PC-9 (cell line): ENCODE results near the gene METTL22. TPM values are rescaled to one million over a fixed set of nuclear protein-coding genes. Genes with fewer than 3 reads are reported as not detected.

ENCODE experiments used
- BruUV-seq: library from RNA; stranded (reverse); fragments of 400-500 nt; replicated peaks from 2 replicates; lab custom pipeline; 2021; lab: Mats Ljungman, UMichigan
- CTCF ChIA-PET: fragments of 300-600 bp; sonication (Branson Sonifier 250); formaldehyde crosslinking; loops from one replicate; lab custom pipeline; 2022; ENCODE audit warnings: antibody characterized with exemption; lab: Charles Lee
- POLR2A ChIA-PET: fragments of 300-600 bp; sonication (Branson Sonifier 250); formaldehyde crosslinking; loops from one replicate; lab custom pipeline; 2022; ENCODE audit warnings: antibody characterized with exemption; ENCODE audit not compliant: unreplicated experiment; lab: Charles Lee
- DNase-seq, 2 experiments: peaks; one replicate each; pipeline versions ENCODE4 v3.0.0 to v3.0.0-alpha.2; 2015 to 2022; ENCODE audit warnings: mixed read lengths in 1 of 2
- H2AFZ ChIP-seq: fragments of 200-600 bp; sonication (generic); 2 replicates; pipeline ENCODE4 v1.8.1; 2017; ENCODE audit warnings: antibody characterized with exemption
- H3F3A ChIP-seq: fragments of 200-600 bp; sonication (generic); 2 replicates; pipeline ENCODE4 v1.8.1; 2017; ENCODE audit warnings: antibody characterized with exemption, mild to moderate bottlenecking, low read depth; ENCODE audit not compliant: insufficient read depth
- H3K27ac ChIP-seq: fragments of 200-600 bp; sonication (generic); 2 replicates; pipeline ENCODE4 v1.6.1; 2016; ENCODE audit warnings: mixed run types
- H3K27me3 ChIP-seq: fragments of 200-600 bp; sonication (generic); 2 replicates; pipeline ENCODE4 v1.6.1; 2016; ENCODE audit warnings: low read depth, mixed run types; ENCODE audit not compliant: insufficient read depth
- H3K36me3 ChIP-seq: fragments of 200-600 bp; sonication (generic); 2 replicates; pipeline ENCODE4 v1.6.1; 2016; ENCODE audit warnings: low read depth, mixed run types
- H3K4me1 ChIP-seq: fragments of 200-600 bp; sonication (generic); replicated peaks from 2 replicates; pipeline ENCODE4 v1.6.1; 2016; ENCODE audit warnings: mixed run types; ENCODE audit not compliant: insufficient read depth
- H3K4me2 ChIP-seq: fragments of 200-600 bp; sonication (generic); 2 replicates; pipeline ENCODE4 v1.6.1; 2017; ENCODE audit warnings: mixed run types
- H3K4me3 ChIP-seq: fragments of 200-600 bp; sonication (generic); 2 replicates; pipeline ENCODE4 v1.6.1; 2016; ENCODE audit warnings: mixed run types
- H3K79me2 ChIP-seq: fragments of 200-600 bp; sonication (generic); 2 replicates; pipeline ENCODE4 v1.6.1; 2017; ENCODE audit warnings: low read depth, mixed run types
- H3K9me2 ChIP-seq: fragments of 200-600 bp; sonication (generic); 2 replicates; pipeline ENCODE4 v1.8.1; 2017; ENCODE audit warnings: mild to moderate bottlenecking; ENCODE audit not compliant: insufficient read depth
- H3K9me3 ChIP-seq: fragments of 200-600 bp; sonication (generic); 2 replicates; pipeline ENCODE4 v1.8.1; 2016; ENCODE audit warnings: low read depth; ENCODE audit not compliant: insufficient read depth
- H4K20me1 ChIP-seq: fragments of 200-600 bp; sonication (generic); 2 replicates; pipeline ENCODE4 v1.8.1; 2017; ENCODE audit not compliant: insufficient read depth
- EZH2 ChIP-seq: fragments of 200-600 bp; sonication (generic); IDR thresholded peaks from 2 replicates; pipeline ENCODE4 v1.8.0; 2017; ENCODE audit warnings: antibody characterized with exemption, low read depth
- intact Hi-C: fragments of 100-400 bp; cut with micrococcal nuclease; formaldehyde crosslinking; loops from one replicate; pipeline ENCODE4 v1.10.0; 2022; ENCODE audit not compliant: unreplicated experiment
- total RNA-seq: library from RNA; stranded (reverse); gene quantifications from 2 replicates; pipeline ENCODE4 v1.2.3, GENCODE V29; 2021
- TF ChIP-seq, protein P1 (sequence below): fragments of 200-600 bp; sonication (generic); conservative IDR thresholded peaks from 2 replicates; pipeline ENCODE4 v1.6.1; 2017; ENCODE audit warnings: mixed run types, antibody characterized with exemption, mild to moderate bottlenecking, moderate library complexity

METTL22 gene
- total RNA-seq, 1 experiment from 2014 or later: 62.2 TPM

DNA sequence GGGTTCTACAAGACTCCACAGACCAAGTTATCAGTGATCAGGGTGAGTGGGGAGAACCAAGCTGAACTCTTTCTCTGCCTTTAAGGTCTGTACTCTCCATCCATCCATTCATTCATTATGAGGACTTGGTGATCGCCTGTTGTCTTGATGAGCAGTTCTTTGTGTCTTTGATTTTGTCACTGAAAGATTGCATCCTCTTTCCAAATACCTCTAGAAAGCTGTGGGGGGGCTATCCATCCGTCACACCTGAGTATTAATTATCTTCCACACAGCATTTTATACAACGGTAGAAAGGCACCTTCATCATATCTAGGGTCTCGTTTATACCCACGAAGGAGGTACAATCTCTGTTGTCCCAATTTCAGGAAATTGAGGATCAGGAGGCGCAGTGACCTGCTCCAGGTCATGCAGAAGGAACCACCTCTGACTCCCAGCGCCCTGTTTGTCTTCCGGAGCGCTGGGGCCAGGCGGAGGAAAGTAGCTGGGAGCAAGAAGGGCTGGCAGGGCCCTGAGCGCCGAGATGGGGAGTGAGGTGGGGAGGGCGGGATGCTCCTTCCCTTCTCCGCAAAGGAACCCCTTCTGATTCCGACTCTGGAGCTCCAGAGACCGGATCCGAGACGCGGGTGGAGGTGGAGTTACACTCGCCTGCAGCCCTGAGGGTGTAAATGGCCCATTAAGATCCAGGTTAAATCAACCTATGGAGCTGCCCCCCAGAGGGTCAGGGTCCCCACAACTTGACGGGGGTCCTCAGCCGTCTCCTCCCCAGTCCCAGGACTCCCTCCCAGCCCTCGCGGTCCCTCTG lies 52.3 kb downstream of the METTL22 start:
- Histone ChIP-seq H3K36me3 (no peaks in the 10 kb centered on the region), H3K4me2 (peak overlapping the region; percentile 86), H3K79me2 (no peaks in the 10 kb centered on the region), H2AFZ (peak overlapping the region; percentile 71), H3K4me1 (peaks cover 40% of the 10 kb centered on the region), H3K9me3 (no peaks in the 10 kb centered on the region), H3K4me3 (peak overlapping the region; percentile 68; the same call in 1 of the 2 replicates), H3K27me3 (no peaks in the 10 kb centered on the region), H3K27ac (no peak overlapping the region), H4K20me1 (no peaks in the 10 kb centered on the region), H3K9me2 (no peaks in the 10 kb centered on the region), H3F3A (peaks cover 20% of the 10 kb centered on the region)
- TF ChIP-seq EZH2: no peak
- TF ChIP-seq, protein P1, sequence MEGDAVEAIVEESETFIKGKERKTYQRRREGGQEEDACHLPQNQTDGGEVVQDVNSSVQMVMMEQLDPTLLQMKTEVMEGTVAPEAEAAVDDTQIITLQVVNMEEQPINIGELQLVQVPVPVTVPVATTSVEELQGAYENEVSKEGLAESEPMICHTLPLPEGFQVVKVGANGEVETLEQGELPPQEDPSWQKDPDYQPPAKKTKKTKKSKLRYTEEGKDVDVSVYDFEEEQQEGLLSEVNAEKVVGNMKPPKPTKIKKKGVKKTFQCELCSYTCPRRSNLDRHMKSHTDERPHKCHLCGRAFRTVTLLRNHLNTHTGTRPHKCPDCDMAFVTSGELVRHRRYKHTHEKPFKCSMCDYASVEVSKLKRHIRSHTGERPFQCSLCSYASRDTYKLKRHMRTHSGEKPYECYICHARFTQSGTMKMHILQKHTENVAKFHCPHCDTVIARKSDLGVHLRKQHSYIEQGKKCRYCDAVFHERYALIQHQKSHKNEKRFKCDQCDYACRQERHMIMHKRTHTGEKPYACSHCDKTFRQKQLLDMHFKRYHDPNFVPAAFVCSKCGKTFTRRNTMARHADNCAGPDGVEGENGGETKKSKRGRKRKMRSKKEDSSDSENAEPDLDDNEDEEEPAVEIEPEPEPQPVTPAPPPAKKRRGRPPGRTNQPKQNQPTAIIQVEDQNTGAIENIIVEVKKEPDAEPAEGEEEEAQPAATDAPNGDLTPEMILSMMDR: no peak
- intact Hi-C loops: no loop called here
- POLR2A ChIA-PET: no interaction called here
- DNase-seq: no peak
- CTCF ChIA-PET: interaction anchor here (0.8 to 1.1 kb wide), 2 partner anchors 118 to 335 kb away, joined by 4 read pairs; no protein-coding TSS in a partner anchor
- no TSS peak for BruUV-seq

DNA sequence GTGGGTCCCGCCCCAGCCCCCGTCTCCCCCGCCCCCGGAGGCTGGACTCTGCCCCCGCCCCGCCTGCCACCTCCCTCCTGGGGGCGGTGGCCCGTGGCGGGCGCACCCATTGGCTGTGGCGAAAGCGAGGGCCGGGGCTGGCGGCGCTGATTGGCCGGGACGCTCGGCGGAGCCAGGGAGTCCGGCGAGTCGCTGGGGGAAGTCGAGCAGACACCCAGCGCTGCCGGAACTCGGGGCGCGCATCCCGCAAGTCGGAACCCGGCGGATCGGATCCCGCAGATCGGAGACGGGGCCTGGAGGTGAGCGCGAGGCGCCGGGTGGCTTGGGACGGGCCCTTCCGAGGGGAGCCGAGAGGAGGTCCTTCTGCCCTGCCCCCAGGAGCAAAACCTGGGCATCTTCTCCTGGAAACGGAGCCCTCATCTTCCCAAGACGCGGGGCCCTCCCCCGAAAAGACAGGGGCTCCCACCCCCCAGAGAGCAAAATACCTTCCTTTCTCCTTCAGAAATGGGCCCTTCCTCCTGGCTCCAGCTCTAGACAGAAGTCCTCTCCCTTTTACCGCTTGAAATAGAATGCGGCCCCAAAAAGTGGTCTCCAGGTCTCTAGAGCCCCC lies 53.0 kb downstream of the METTL22 start, which contains the start of gene ABAT:
Gene ABAT (plus strand): TSS at position 205 of the 610 bp plus-strand sequence. CDS start 61,123 bp downstream, outside the sequence.
- H2AFZ ChIP-seq: peak within 1 kb of the TSS; percentile 76
- H3K9me3 ChIP-seq: no peaks in the 10 kb centered on the region
- TSS peak; percentile 35 for BruUV-seq
- DNase-seq: peak; percentile 74 to 94
- H3K79me2 ChIP-seq: no peaks in the 10 kb centered on the region
- H3K4me3 ChIP-seq: peak within 1 kb of the TSS; percentile 68
- no peaks in the 10 kb centered on the region for H3K27me3 ChIP-seq
- H3F3A ChIP-seq: peaks cover 27% of the 10 kb centered on the region
- no peak for TF ChIP-seq EZH2
- TF ChIP-seq, protein P1: no peak
- H3K4me1 ChIP-seq: peaks cover 47% of the 10 kb centered on the region
- no peaks in the 10 kb centered on the region for H4K20me1 ChIP-seq
- H3K36me3 ChIP-seq: no peaks in the 10 kb centered on the region
- CTCF ChIA-PET: interaction anchor here (0.5 to 1.1 kb wide), 3 partner anchors 117 to 358 kb away, joined by 4 to 5 read pairs (median 4); no protein-coding TSS in a partner anchor
- H3K9me2 ChIP-seq: no peaks in the 10 kb centered on the region
- intact Hi-C loops: loop anchor here (5.0 kb wide), 1 partner anchor 208 kb away; the partner anchor contains the start of gene LITAFD
- peak within 1 kb of the TSS; percentile 86 for H3K4me2 ChIP-seq
- POLR2A ChIA-PET: no interaction called here
- no peak within 1 kb of the TSS for H3K27ac ChIP-seq
